Lung (tissue), 12 donors: Measurements from ENCODE around the gene LMO1. TPM values are rescaled to one million over a fixed set of nuclear protein-coding genes. Genes with fewer than 3 reads are reported as not detected.

ENCODE experiments used
- ATAC-seq: fragments of 200-7000 bp; cut with Tn5 transposase; one replicate; pipeline ENCODE4 v1.9.1; 2020; ENCODE audit warnings: moderate number of reproducible peaks; ENCODE audit not compliant: insufficient read depth, low FRiP score
- DNase-seq, 3 donors: peaks; one replicate each; pipeline ENCODE4 v3.0.0-alpha.2; 2013 to 2017
- H3K27ac ChIP-seq, 2 donors: one replicate each; pipeline ENCODE4 v1.5.1; 2013; ENCODE audit warnings: mild to moderate bottlenecking in 2 of 2, moderate library complexity in 2 of 2, control low read depth in 1 of 2, inconsistent platforms in 1 of 2, low read depth in 1 of 2, low read length in 1 of 2
- H3K27me3 ChIP-seq, 3 donors: one replicate each; pipeline ENCODE4 v1.5.1; 2013; ENCODE audit warnings: low read length in 2 of 3; ENCODE audit not compliant: control insufficient read depth in 3 of 3, insufficient read depth in 3 of 3
- H3K36me3 ChIP-seq, 4 donors: one replicate each; pipeline ENCODE4 v1.5.1; 2013; ENCODE audit warnings: low read length in 4 of 4, mild to moderate bottlenecking in 1 of 4, moderate library complexity in 1 of 4; ENCODE audit not compliant: control insufficient read depth in 4 of 4, insufficient read depth in 4 of 4
- H3K4me1 ChIP-seq, 5 donors: one replicate each; pipeline ENCODE4 v1.5.1; 2013; ENCODE audit warnings: low read length in 5 of 5, mild to moderate bottlenecking in 2 of 5, moderate library complexity in 1 of 5; ENCODE audit not compliant: control insufficient read depth in 5 of 5, insufficient read depth in 5 of 5
- H3K4me3 ChIP-seq: one replicate; pipeline ENCODE4 v1.5.1; 2013; ENCODE audit warnings: mild to moderate bottlenecking, control low read depth, moderate library complexity
- H3K9ac ChIP-seq, 2 donors: one replicate each; pipeline ENCODE4 v1.5.1; 2013; ENCODE audit warnings: low read length in 2 of 2, control low read depth in 1 of 2; ENCODE audit not compliant: insufficient read depth in 1 of 2
- H3K9me3 ChIP-seq, 4 donors: one replicate each; pipeline ENCODE4 v1.5.1; 2013; ENCODE audit warnings: low read length in 3 of 4, mild to moderate bottlenecking in 1 of 4, moderate library complexity in 1 of 4; ENCODE audit not compliant: control insufficient read depth in 4 of 4, insufficient read depth in 3 of 4
- CTCF ChIP-seq: IDR thresholded peaks from 2 replicates; pipeline ENCODE4 v1.5.1; 2012; ENCODE audit warnings: mild to moderate bottlenecking; ENCODE audit errors: control extremely low read depth, extremely low read depth
- WGBS, 2 donors: extraction: QIAGEN DNeasy Blood & Tissue Kit; methylation state at CpG; one replicate each; pipeline ENCODE4 v1.1.7; 2013; 5-methylcytosine and 5-hydroxymethylcytosine counted together
- polyA plus RNA-seq, 2 donors: library from polyadenylated mRNA; stranded (reverse); fragments of 200-250 nt; gene quantifications; one replicate each; pipeline ENCODE4 v1.2.1, GENCODE V29; 2013
- total RNA-seq, 2 donors: library from RNA; depleted of rRNA in 1 of 2; stranded (reverse); fragments of >200 nt in 1 of 2; gene quantifications; one replicate each; pipeline ENCODE4 v1.2.1, GENCODE V29; 2014 to 2021
- donor health status: control.
- donor health status: control.
- donor health status: Bipolar disorder and iron deficiency.
- donor health status: healthy.
- donor health status: DM: yes; HTN: yes; CAD: no.

LMO1 gene
- total and polyA plus RNA-seq, 4 donors, result 0.26 to 0.34 TPM; not detected in 2

- H3K4me1 ChIP-seq, result peaks cover 0 to 9% (median 0%) of the 10 kb centered on the region in 5 donors
- H3K27ac ChIP-seq, result no peak overlapping the region
- no peaks in the 10 kb centered on the region for H3K36me3 ChIP-seq
- TF ChIP-seq CTCF, result no peak
- no peaks in the 10 kb centered on the region for H3K27me3 ChIP-seq
- no peak overlapping the region for H3K9ac ChIP-seq
- 83 to 87% methylated on average over 6 of the region's 6 CpGs for WGBS, 2 donors
- peaks cover 0 to 4% (median 0%) of the 10 kb centered on the region in 4 donors for H3K9me3 ChIP-seq
- ATAC-seq (no peak), DNase-seq (no peak)
- no peak overlapping the region for H3K4me3 ChIP-seq
Observed at GRCh38 chr11:8239536-8240228, 24.0 kb downstream of the LMO1 start.

- no peak overlapping the region for H3K4me3 ChIP-seq
- ATAC-seq (no peak), DNase-seq (no peak)
- peaks cover 0 to 4% (median 0%) of the 10 kb centered on the region in 4 donors for H3K9me3 ChIP-seq
- H3K36me3 ChIP-seq, result no peaks in the 10 kb centered on the region
- H3K27ac ChIP-seq, result no peak overlapping the region
- TF ChIP-seq CTCF, result no peak
- 89 to 93% methylated on average over 4 of the region's 4 CpGs for WGBS, 2 donors
- no peak overlapping the region for H3K9ac ChIP-seq
- H3K27me3 ChIP-seq, result no peaks in the 10 kb centered on the region
- peaks cover 0 to 9% (median 0%) of the 10 kb centered on the region in 5 donors for H3K4me1 ChIP-seq
Observed at GRCh38 chr11:8239040-8239439, 24.6 kb downstream of the LMO1 start.

GRCh38 chr11:8237453-8237852 lies 26.2 kb downstream of the LMO1 start:
- Histone ChIP-seq H3K4me1 (peaks cover 0 to 5% (median 0%) of the 10 kb centered on the region in 5 donors), H3K4me3 (no peak overlapping the region), H3K27me3 (no peaks in the 10 kb centered on the region), H3K9me3 (peaks cover 0 to 4% (median 0%) of the 10 kb centered on the region in 4 donors), H3K36me3 (no peaks in the 10 kb centered on the region), H3K27ac (no peak overlapping the region), H3K9ac (no peak overlapping the region)
- DNase-seq (no peak), ATAC-seq (no peak)
- no peak for TF ChIP-seq CTCF
- WGBS, 2 donors, result 90 to 92% methylated on average over 10 of the region's 10 CpGs
